GM21528 (cell line): ENCODE measurements around the gene SLC44A1.
"Not testable (repeated sequence)": the region's sequence is repeated elsewhere in the genome, so short reads cannot be mapped to it uniquely, and the experiment has no call there.

Source experiments
- ATAC-seq: cut with Tn5 transposase; IDR thresholded peaks from one replicate; pipeline ENCODE4 v1.9.1; 2021; ENCODE audit warnings: mild to moderate bottlenecking, moderate library complexity; ENCODE audit not compliant: unreplicated experiment, low FRiP score

Gene SLC44A1

DNA sequence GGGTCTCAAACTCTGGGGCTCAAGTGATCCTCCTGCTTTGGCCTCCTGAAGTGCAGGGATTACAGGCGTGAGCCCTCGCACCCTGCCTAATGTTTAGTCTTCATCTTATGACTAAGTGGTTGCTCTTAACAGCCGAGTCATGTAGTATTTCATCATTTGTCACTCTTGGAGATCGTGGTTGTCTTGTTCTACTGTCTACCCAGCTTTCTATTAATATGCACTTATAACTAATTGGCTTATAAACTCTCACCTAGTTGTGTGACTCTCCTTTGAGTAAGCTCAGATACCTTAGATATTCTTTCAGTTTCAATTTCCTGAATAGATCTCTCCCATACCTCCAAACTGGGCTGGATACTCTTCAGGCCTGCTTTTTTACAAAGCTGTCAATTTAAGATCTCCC, 19.9 kb downstream of the SLC44A1 start:
- no peak for ATAC-seq

- not testable (repeated sequence) for ATAC-seq
These were observed 23.8 kb downstream of the SLC44A1 start for GRCh38 chr9:105268254-105268653.

GRCh38 chr9:105269593-105269992, 25.1 kb downstream of the SLC44A1 start:
- no peak for ATAC-seq

DNA sequence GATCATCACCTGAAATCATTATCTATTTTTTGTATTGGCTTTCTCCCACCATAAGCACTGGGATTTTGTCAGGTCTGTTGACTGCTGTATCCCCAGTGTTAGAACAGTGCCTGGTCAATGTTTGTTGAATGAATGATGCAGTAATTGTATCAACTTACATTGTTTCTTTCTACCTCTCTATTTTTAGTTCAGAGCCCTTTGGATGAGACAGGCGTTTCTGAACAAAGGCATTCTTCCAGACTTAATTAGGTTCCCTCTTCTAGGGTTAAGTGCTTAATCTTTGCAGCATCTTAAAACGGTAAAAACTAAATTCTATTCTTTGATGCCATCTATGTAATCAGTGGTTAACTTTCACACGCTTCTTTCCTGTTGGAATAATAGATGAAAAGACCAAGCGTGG, 26.3 kb downstream of the SLC44A1 start:
- no peak for ATAC-seq

DNA sequence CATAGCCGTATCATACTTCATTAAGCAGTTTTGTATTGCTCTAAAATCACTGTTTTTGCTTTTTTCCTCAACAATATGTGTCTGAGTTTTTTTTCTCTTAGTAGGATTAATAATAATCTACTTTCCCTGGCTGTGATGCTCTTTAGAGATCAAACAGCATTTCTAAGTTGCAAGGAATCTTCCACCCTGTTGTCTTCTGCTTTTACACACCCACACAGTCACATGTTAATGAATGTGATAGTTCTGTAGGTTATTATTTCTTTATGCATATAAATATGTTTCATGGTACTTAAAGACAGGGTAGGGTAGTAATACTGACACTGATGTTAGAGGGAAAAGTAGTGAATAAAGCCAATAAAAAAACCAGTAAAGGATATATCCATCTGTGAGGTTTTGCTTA, 29.3 kb downstream of the SLC44A1 start:
- ATAC-seq, result no peak

DNA sequence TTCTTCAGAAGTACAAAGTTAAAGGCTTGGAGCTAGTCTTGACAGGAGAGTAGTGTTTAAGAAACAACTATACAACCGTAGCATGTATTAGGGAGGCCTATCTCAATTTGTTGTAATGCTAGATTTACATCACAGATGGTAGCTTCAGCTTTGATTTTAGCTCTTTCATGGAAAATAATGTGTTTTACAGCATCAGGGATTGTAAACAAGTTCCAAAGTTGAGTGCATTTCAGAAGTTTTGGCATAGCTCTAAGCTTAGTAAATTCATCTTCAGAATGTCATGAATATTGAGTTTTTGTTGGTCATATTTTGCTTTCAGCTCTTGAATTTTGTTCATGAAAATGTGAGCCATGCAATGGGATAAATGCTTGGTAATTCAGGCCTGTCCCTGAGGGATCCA, 30.7 kb downstream of the SLC44A1 start:
- ATAC-seq, result no peak

- ATAC-seq, result no peak
These were observed 31.5 kb downstream of the SLC44A1 start for GRCh38 chr9:105275938-105276337.

GRCh38 chr9:105278751-105279150, 34.3 kb downstream of the SLC44A1 start:
- ATAC-seq, result no peak

- ATAC-seq, result no peak
These were observed 36.2 kb downstream of the SLC44A1 start for GRCh38 chr9:105280691-105281090.

DNA sequence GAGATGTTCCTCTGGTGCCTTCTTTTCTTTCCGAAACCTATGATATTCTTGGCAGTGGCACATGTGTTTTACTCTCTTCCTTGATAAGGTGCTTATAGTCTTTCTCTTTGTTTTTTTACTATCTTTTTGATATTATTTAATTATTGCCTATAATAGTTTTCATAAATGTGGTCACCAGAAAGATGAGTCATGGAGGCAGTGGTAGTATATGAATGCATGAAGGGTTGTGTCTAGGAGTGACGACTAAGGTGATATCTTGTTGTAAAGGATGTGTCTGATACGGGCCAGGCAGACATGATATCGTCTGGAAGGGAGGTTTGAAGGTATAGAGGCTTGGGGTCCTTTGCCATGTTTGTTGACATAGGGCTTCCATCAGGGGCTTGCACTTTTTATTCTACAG, 36.8 kb downstream of the SLC44A1 start:
- ATAC-seq, result no peak

- no peak for ATAC-seq
These were observed 37.5 kb downstream of the SLC44A1 start for GRCh38 chr9:105281926-105282325.

DNA sequence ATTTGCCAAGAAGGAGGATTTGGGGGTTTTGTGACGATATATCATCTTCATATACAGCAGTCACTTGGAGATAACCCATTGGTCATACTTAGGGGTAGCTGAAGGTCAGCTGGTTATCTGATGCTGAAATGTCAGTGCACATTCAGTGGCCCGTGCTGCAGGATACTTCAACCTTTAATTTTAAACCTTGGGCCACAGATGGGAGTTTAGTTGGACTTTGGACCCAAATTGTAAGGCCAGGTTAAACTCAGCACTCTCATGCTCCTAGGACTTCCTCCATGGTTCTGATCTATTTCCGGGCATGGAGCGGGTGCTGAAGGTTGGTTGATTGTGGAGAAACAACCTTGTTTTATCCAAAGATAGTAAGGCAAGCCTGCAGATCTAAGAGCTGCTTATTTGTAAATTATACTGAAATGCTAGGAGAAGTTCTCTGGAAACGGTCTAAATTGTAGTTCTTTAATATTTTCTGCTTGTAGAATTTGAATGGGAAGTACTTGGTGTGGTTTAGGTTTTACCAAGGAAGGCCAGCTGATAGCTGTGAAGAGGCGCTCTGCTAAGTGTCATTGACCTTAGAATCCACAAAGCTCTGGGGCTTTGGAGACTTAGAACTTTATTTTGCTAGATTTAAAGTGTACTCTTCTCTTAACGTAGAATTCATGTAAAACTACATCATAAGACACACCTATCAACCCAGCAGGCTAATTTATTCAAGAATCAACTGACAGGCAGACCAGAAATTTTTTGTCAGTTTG, 38.6 kb downstream of the SLC44A1 start:
- ATAC-seq, result no peak

- ATAC-seq, result no peak
These were observed 39.3 kb downstream of the SLC44A1 start for GRCh38 chr9:105283795-105284194.

- no peak for ATAC-seq
These were observed 40.0 kb downstream of the SLC44A1 start for GRCh38 chr9:105284463-105284862.

GRCh38 chr9:105286098-105286497, 41.6 kb downstream of the SLC44A1 start:
- ATAC-seq, result no peak

GRCh38 chr9:105289305-105289704, 44.9 kb downstream of the SLC44A1 start:
- no peak for ATAC-seq

DNA sequence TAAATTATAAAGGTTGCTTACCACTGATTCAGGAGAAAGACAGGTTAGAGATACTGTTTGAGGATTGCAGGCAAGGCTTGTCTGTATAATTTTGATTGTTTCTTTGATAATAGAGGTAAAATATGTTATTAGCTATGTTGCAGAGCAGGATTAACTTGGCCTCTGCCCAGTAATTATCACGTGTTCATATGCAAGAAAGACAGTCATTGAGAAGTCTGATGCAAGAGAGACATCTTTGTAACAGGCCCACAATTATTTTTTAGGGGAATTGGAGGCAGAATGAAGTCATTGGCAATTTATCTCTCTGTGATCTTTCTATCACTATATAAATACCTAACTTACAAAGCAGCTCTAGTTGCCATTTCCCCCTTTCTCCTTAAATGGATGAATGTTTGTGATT, 46.0 kb downstream of the SLC44A1 start:
- no peak for ATAC-seq

DNA sequence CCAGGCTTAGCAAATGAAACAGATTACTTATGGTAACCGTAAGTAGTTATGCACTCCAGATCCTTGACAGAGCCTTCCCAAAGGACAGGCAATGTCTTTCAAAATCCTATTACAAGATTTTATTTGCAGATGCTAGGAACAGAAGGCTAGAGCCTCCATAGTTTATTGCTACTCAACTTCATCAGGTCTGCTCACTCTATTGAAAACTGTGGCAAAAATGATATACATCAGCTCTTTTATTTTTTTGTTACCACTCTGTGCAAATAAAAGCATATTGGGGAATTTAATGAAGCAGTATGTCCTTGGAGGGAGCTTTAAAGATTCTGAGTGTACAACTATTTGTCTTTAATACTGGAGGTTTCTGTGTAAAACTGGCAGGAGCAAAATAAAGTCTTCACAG, 46.5 kb downstream of the SLC44A1 start:
- ATAC-seq, result no peak

DNA sequence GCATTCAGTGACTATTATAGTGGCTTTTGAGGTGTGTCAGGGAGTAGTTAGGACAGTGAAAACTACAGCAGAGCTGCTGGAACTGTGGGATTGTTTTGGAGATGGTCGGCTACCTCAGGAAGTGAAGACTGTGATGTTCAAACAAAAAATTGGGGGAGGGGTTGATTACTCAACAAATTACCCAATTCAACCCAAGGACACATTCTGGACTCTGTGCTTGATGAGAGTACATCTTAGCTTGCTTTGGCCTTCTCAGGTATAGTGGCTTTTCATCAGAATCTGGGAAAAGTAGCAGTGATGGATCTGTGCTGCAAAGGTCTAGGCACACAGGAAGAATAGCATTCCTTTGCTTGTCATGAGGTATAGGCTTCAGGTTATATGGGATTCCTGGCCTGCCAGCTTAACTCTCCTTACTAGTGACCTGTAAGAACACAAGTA, 47.0 kb downstream of the SLC44A1 start:
- ATAC-seq, result no peak

GRCh38 chr9:105291938-105292337, 47.5 kb downstream of the SLC44A1 start:
- ATAC-seq, result no peak

GRCh38 chr9:105293408-105293807, 49.0 kb downstream of the SLC44A1 start:
- no peak for ATAC-seq

DNA sequence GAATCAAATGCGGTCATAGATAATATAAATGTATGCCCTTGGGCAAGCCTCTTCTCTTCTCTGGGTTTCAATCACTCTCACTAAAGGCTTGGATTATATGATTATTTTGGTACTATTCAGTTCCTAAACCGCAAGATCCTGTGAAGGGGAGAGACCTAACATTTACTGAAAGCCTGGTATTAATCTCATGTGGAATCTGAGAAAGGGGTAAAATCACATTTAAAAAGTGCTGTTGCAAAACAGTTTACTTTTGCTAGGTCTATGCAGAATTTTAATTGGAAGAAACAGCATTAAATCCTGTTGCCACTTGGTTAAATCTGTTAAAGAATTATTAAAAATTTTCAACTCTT, 50.7 kb downstream of the SLC44A1 start:
- no peak for ATAC-seq

GRCh38 chr9:105295986-105296385, 51.5 kb downstream of the SLC44A1 start:
- ATAC-seq, result no peak
